DMS53 treated with DMSO at 0.1 percent for 48 hours (cell line): ENCODE measurements around the gene CENPL.
"Not testable (repeated sequence)": the region's sequence is repeated elsewhere in the genome, so short reads cannot be mapped to it uniquely, and the experiment has no call there.

ENCODE experiments used
- DNase-seq: peaks from one replicate; lab custom pipeline; 2025; ENCODE audit not compliant: unreplicated experiment; lab: John Stamatoyannopoulos, UW

Gene CENPL

GRCh38 chr1:173859547-173859946 is 34.9 kb upstream of the CENPL start:
- DNase-seq, result not testable (repeated sequence)

GRCh38 chr1:173857363-173857917 is 32.8 kb upstream of the CENPL start:
- DNase-seq, result no peak

GRCh38 chr1:173856903-173857302 is 32.2 kb upstream of the CENPL start:
- DNase-seq, result no peak

GRCh38 chr1:173856014-173856413 is 31.3 kb upstream of the CENPL start:
- no peak for DNase-seq

- no peak for DNase-seq
Observed at GRCh38 chr1:173853074-173853473, 28.4 kb upstream of the CENPL start.

GRCh38 chr1:173852105-173852504 is 27.4 kb upstream of the CENPL start:
- DNase-seq, result no peak

GRCh38 chr1:173832748-173833147 is 8.1 kb upstream of the CENPL start:
- DNase-seq, result no peak

- DNase-seq, result no peak
Observed at GRCh38 chr1:173827611-173828010, 2.9 kb upstream of the CENPL start.

GRCh38 chr1:173823781-173824314 is 835 bp downstream of the CENPL start:
- no peak for DNase-seq

- DNase-seq, result no peak
Observed at GRCh38 chr1:173821680-173822079, 3.0 kb downstream of the CENPL start.

- no peak for DNase-seq
Observed at GRCh38 chr1:173818459-173818858, 6.2 kb downstream of the CENPL start.

GRCh38 chr1:173813654-173814053 is 11.0 kb downstream of the CENPL start:
- not testable (repeated sequence) for DNase-seq

GRCh38 chr1:173802961-173803360 is 21.7 kb downstream of the CENPL start:
- DNase-seq, result no peak

GRCh38 chr1:173799995-173800394 is 24.7 kb downstream of the CENPL start:
- not testable (repeated sequence) for DNase-seq

GRCh38 chr1:173798078-173798477 is 26.6 kb downstream of the CENPL start:
- DNase-seq, result no peak

GRCh38 chr1:173789841-173790240 is 34.8 kb downstream of the CENPL start:
- no peak for DNase-seq

GRCh38 chr1:173784997-173785396 is 39.7 kb downstream of the CENPL start:
- DNase-seq, result no peak

GRCh38 chr1:173779936-173780335 is 44.7 kb downstream of the CENPL start:
- no peak for DNase-seq

GRCh38 chr1:173775578-173776226 is 49.0 kb downstream of the CENPL start:
- no peak for DNase-seq

- no peak for DNase-seq
Observed at GRCh38 chr1:173771560-173771959, 53.1 kb downstream of the CENPL start.

- DNase-seq, result not testable (repeated sequence)
Observed at GRCh38 chr1:173770330-173770729, 54.4 kb downstream of the CENPL start.

- DNase-seq, result no peak
Observed at GRCh38 chr1:173768827-173769226, 55.9 kb downstream of the CENPL start.

- no peak for DNase-seq
Observed at GRCh38 chr1:173768206-173768605, 56.5 kb downstream of the CENPL start.
